Tibial nerve (tissue), 4 donors: ENCODE data around the gene MAP1B. TPM values are rescaled to one million over a fixed set of nuclear protein-coding genes. Genes with fewer than 3 reads are reported as not detected.

ENCODE experiments used
- DNase-seq, 2 donors: peaks; one replicate each; pipeline ENCODE4 v3.0.0-alpha.2; 2019; ENCODE audit warnings: low spot score in 2 of 2
- H3K27ac ChIP-seq, 4 donors: fragments of 200-600 bp; sonication (generic) in 3 of 4; one replicate each; pipeline ENCODE4 v1.5.1; 2017 to 2019; ENCODE audit warnings: mild to moderate bottlenecking in 1 of 4
- H3K27me3 ChIP-seq, 2 donors: fragments of 200-600 bp; sonication (generic) in 1 of 2; one replicate each; pipeline versions ENCODE4 v1.5.1 to v1.6.0; 2017 to 2019
- H3K36me3 ChIP-seq, 3 donors: fragments of 200-600 bp; sonication (generic); one replicate each; pipeline ENCODE4 v1.5.1; 2018 to 2019
- H3K4me1 ChIP-seq, 4 donors: fragments of 200-600 bp; sonication (generic) in 3 of 4; one replicate each; pipeline ENCODE4 v1.5.1; 2017 to 2019
- H3K4me3 ChIP-seq, 4 donors: fragments of 200-600 bp; sonication (generic) in 3 of 4; one replicate each; pipeline ENCODE4 v1.5.1; 2017 to 2019; ENCODE audit warnings: mild to moderate bottlenecking in 1 of 4, moderate library complexity in 1 of 4
- H3K9me3 ChIP-seq, 4 donors: fragments of 200-600 bp; sonication (generic) in 3 of 4; one replicate each; pipeline ENCODE4 v1.5.1; 2017 to 2019
- CTCF ChIP-seq, 5 experiments: fragments of 200-600 bp in 3 of 5; fragments of 450-650 bp in 2 of 5; sonication (generic) in 3 of 5; IDR thresholded peaks; one replicate each; pipeline ENCODE4 v1.5.1; 2016 to 2019; ENCODE audit warnings: antibody characterized with exemption in 5 of 5, mild to moderate bottlenecking in 3 of 5, moderate library complexity in 2 of 5
- EP300 ChIP-seq, 2 donors: sonication (generic); formaldehyde crosslinking; IDR thresholded peaks; one replicate each; pipeline ENCODE4 v1.6.1; 2017; ENCODE audit warnings: antibody characterized with exemption in 2 of 2, mild to moderate bottlenecking in 1 of 2
- POLR2A ChIP-seq, 2 donors: fragments of 450-650 bp; IDR thresholded peaks; one replicate each; pipeline ENCODE4 v1.6.1; 2017; ENCODE audit warnings: antibody characterized with exemption in 2 of 2, mild to moderate bottlenecking in 2 of 2, moderate library complexity in 2 of 2
- WGBS, 2 donors: methylation state at CpG; one replicate each; pipeline ENCODE4 v1.1.5; 2018; 5-methylcytosine and 5-hydroxymethylcytosine counted together
- total RNA-seq, 4 donors: library from RNA; depleted of rRNA; stranded (reverse); fragments of >200 nt; gene quantifications; one replicate each; pipeline ENCODE4 v1.1.0, GENCODE V29; 2016

Gene MAP1B
- total RNA-seq, 4 donors from 2014 or later = 223 to 587 (median 472) TPM

- DNase-seq = no peak
- Histone ChIP-seq H3K27ac (peak overlapping the region; percentile 48 to 76 (median 60)), H3K4me1 (peaks cover 0 to 68% (median 9%) of the 10 kb centered on the region in 4 donors), H3K9me3 (no peaks in the 10 kb centered on the region), H3K36me3 (no peaks in the 10 kb centered on the region), H3K27me3 (no peaks in the 10 kb centered on the region), H3K4me3 (no peak overlapping the region)
- TF ChIP-seq EP300 (IDR thresholded peaks at IDR 0.05) = peak in 1 of 2 donors; percentile 32
- no peak for TF ChIP-seq POLR2A (IDR thresholded peaks at IDR 0.05)
These were observed 53.7 kb downstream of the MAP1B start for GRCh38 chr5:72160959-72161358.

- WGBS, 2 donors = 86 to 89% methylated on average over 4 of the region's 4 CpGs
- Histone ChIP-seq H3K27ac (peak overlapping the region in 2 of 4 donors; percentile 22 to 76), H3K4me1 (peaks cover 0 to 68% (median 12%) of the 10 kb centered on the region in 4 donors), H3K27me3 (no peaks in the 10 kb centered on the region), H3K9me3 (no peaks in the 10 kb centered on the region), H3K4me3 (no peak overlapping the region), H3K36me3 (no peaks in the 10 kb centered on the region)
- DNase-seq = no peak
- TF ChIP-seq POLR2A (IDR thresholded peaks at IDR 0.05) = no peak
- TF ChIP-seq EP300 (IDR thresholded peaks at IDR 0.05) = no peak
- no peak for TF ChIP-seq CTCF (IDR thresholded peaks at IDR 0.05)
These were observed 54.7 kb downstream of the MAP1B start for GRCh38 chr5:72161951-72162350.

- no peaks in the 10 kb centered on the region for H3K9me3 ChIP-seq
- H3K36me3 ChIP-seq = no peaks in the 10 kb centered on the region
- 98 to 100% methylated on average over 2 of the region's 2 CpGs for WGBS, 2 donors
- no peak for TF ChIP-seq EP300 (IDR thresholded peaks at IDR 0.05)
- no peak for TF ChIP-seq POLR2A (IDR thresholded peaks at IDR 0.05)
- peak overlapping the region in 1 of 4 donors; percentile 21 for H3K27ac ChIP-seq
- DNase-seq = no peak
- H3K4me1 ChIP-seq = peaks cover 0 to 70% (median 19%) of the 10 kb centered on the region in 4 donors
- no peaks in the 10 kb centered on the region for H3K27me3 ChIP-seq
- no peak overlapping the region for H3K4me3 ChIP-seq
These were observed 56.2 kb downstream of the MAP1B start for GRCh38 chr5:72163349-72163983.

GRCh38 chr5:72166070-72166979, 59.0 kb downstream of the MAP1B start:
- DNase-seq = peak in 1 of 2 donors; percentile 58
- Histone ChIP-seq H3K4me1 (peaks cover 0 to 41% (median 18%) of the 10 kb centered on the region in 4 donors), H3K27ac (peak overlapping the region; percentile 31 to 86 (median 65)), H3K4me3 (peak overlapping the region in 1 of 4 donors; percentile 30), H3K9me3 (no peaks in the 10 kb centered on the region), H3K27me3 (no peaks in the 10 kb centered on the region), H3K36me3 (no peaks in the 10 kb centered on the region)
- WGBS, 2 donors = 10 to 21% methylated on average over 15 of the region's 15 CpGs
- TF ChIP-seq POLR2A (IDR thresholded peaks at IDR 0.05) (no peak), EP300 (IDR thresholded peaks at IDR 0.05) (peak in 1 of 2 donors; percentile 40), CTCF (IDR thresholded peaks at IDR 0.05) (no peak)

GRCh38 chr5:72167257-72167656, 60.0 kb downstream of the MAP1B start:
- no peak for TF ChIP-seq POLR2A (IDR thresholded peaks at IDR 0.05)
- no peak for TF ChIP-seq CTCF (IDR thresholded peaks at IDR 0.05)
- no peak for TF ChIP-seq EP300 (IDR thresholded peaks at IDR 0.05)
- H3K4me3 ChIP-seq = no peak overlapping the region
- H3K36me3 ChIP-seq = peaks cover 0 to 6% (median 0%) of the 10 kb centered on the region in 3 donors
- DNase-seq = no peak
- H3K9me3 ChIP-seq = no peaks in the 10 kb centered on the region
- H3K4me1 ChIP-seq = peaks cover 0 to 34% (median 18%) of the 10 kb centered on the region in 4 donors
- WGBS, 2 donors = 50 to 65% methylated on average over 1 of the region's 1 CpG
- H3K27ac ChIP-seq = peak overlapping the region in 3 of 4 donors; percentile 31 to 86 (median 81)
- no peaks in the 10 kb centered on the region for H3K27me3 ChIP-seq
